H1 (cell line): ENCODE measurements around the gene OR6B2. TPM values are rescaled to one million over a fixed set of nuclear protein-coding genes. Genes with fewer than 3 reads are reported as not detected.

Source experiments
- CEBPB ChIP-seq: IDR thresholded peaks from 2 replicates; pipeline ENCODE4 v1.6.1; 2012; ENCODE audit warnings: low read depth, low read length
- NANOG ChIP-seq: IDR thresholded peaks from 2 replicates; pipeline ENCODE4 v1.6.1; 2011; ENCODE audit warnings: low read length, low read depth, mild to moderate bottlenecking, inconsistent platforms; ENCODE audit not compliant: insufficient read depth, poor library complexity, severe bottlenecking
- POU5F1 ChIP-seq: IDR thresholded peaks from 2 replicates; pipeline ENCODE4 v1.6.1; 2011; ENCODE audit warnings: low read depth, mild to moderate bottlenecking, low read length, moderate library complexity
- RNF2 ChIP-seq: fragments of 200-900, 300-1000 bp; sonication (generic); IDR thresholded peaks from 2 replicates; pipeline ENCODE4 v1.7.1; 2016; ENCODE audit warnings: borderline replicate concordance, low read depth, mild to moderate bottlenecking, antibody characterized with exemption, low read length; ENCODE audit not compliant: poor library complexity, severe bottlenecking; ENCODE audit errors: missing control alignments
- SP1 ChIP-seq: IDR thresholded peaks from 2 replicates; pipeline ENCODE4 v1.6.1; 2011; ENCODE audit warnings: low read depth, low read length
- SUZ12 ChIP-seq: fragments of 200-600 bp; sonication (generic); IDR thresholded peaks from 2 replicates; pipeline ENCODE4 v1.6.1; 2012; ENCODE audit warnings: mild to moderate bottlenecking, inconsistent platforms, low read length, moderate library complexity, mixed read lengths
- TCF12 ChIP-seq: IDR thresholded peaks from 2 replicates; pipeline ENCODE4 v1.6.1; 2011; ENCODE audit warnings: low read depth, mild to moderate bottlenecking, low read length
- polyA plus RNA-seq, 7 experiments: library from polyadenylated mRNA; depleted of rRNA in 3 of 7; stranded (reverse) in 5 of 7; unstranded in 2 of 7; fragments of >200 nt in 5 of 7; fragments of 200-250 nt in 2 of 7; gene quantifications; 1 replicate in 5 of 7; 2 replicates in 1 of 7; 4 replicates in 1 of 7; pipeline versions ENCODE4 v1.2.1 to v1.2.3, GENCODE V29; 2011 to 2013; ENCODE audit warnings: missing spikeins in 2 of 7, mixed read lengths in 2 of 7
- total RNA-seq: library from RNA; stranded (reverse); fragmentation: NEBNext Ultra II Directional; extraction: Animal tissue kit (Norgen Biotek cat#: 25700); gene quantifications from 2 replicates; pipeline ENCODE4 v1.2.1, GENCODE V29; 2021

Gene OR6B2
- total and polyA plus RNA-seq, 2 of the 8 experiments (the other 6 are each of a cell fraction or from before 2014, with no cell fraction given) = not detected

DNA sequence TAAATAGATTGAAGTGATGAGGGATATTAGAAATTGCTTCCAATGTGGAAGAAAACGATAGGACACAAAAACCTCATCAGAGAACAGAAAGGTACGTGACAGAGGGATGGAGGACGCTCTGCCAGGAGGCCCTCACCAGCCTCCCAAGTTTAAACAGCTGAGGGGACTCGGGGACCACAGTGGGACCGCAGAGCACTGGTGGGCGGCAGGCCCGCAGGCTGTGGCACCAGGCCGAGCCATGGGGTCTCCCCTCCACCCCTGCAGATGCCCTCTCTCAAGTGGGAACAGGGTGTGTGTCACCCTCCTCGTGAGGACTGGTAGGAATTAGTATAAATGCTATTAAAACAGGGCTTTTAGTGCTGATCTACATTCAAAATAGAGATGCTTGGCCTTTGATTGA, 15.9 kb downstream of the OR6B2 start (continued):
- no peak for TF ChIP-seq SP1
- no peak for TF ChIP-seq TCF12
- no peak for TF ChIP-seq NANOG
- no peak for TF ChIP-seq RNF2
- no peak for TF ChIP-seq SUZ12
- TF ChIP-seq CEBPB = no peak
- TF ChIP-seq POU5F1 = no peak
